Loucy (cell line): ENCODE measurements around the gene PEX14.

Experiments
- H2AFZ ChIP-seq: fragments of 200-600 bp; sonication (generic); 2 replicates; pipeline ENCODE4 v1.6.0; 2016; ENCODE audit warnings: antibody characterized with exemption, mild to moderate bottlenecking, low read length, moderate library complexity
- H3F3A ChIP-seq: fragments of 200-600 bp; 2 replicates; pipeline ENCODE4 v1.6.0; 2016; ENCODE audit warnings: antibody characterized with exemption, low read depth, mild to moderate bottlenecking
- H3K27me3 ChIP-seq: fragments of 200-600 bp; sonication (generic); 2 replicates; pipeline ENCODE4 v1.6.1; 2014; ENCODE audit warnings: low read length, mild to moderate bottlenecking; ENCODE audit not compliant: insufficient read depth, poor library complexity, severe bottlenecking
- H3K36me3 ChIP-seq: fragments of 200-600 bp; sonication (generic); 2 replicates; pipeline ENCODE4 v1.6.1; 2016; ENCODE audit warnings: low read length; ENCODE audit not compliant: insufficient read depth
- H3K4me1 ChIP-seq: fragments of 200-600 bp; sonication (generic); 2 replicates; pipeline ENCODE4 v1.5.1; 2014; ENCODE audit warnings: low read length, mild to moderate bottlenecking; ENCODE audit not compliant: insufficient read depth, poor library complexity, severe bottlenecking
- H3K4me2 ChIP-seq: fragments of 200-600 bp; sonication (generic); 2 replicates; pipeline ENCODE4 v1.6.0; 2014; ENCODE audit warnings: antibody characterized with exemption, low read length, low read depth, mild to moderate bottlenecking; ENCODE audit not compliant: poor library complexity, severe bottlenecking
- H3K4me3 ChIP-seq: fragments of 200-600 bp; sonication (generic); 2 replicates; pipeline ENCODE4 v1.5.1; 2014; ENCODE audit warnings: low read length, mild to moderate bottlenecking, mixed read lengths; ENCODE audit not compliant: poor library complexity, severe bottlenecking
- H3K79me2 ChIP-seq: fragments of 200-600 bp; sonication (generic); 2 replicates; pipeline ENCODE4 v1.6.1; 2014; ENCODE audit warnings: low read length; ENCODE audit not compliant: insufficient read depth
- H3K9ac ChIP-seq: fragments of 200-600 bp; sonication (generic); 2 replicates; pipeline ENCODE4 v1.6.0; 2014; ENCODE audit warnings: mild to moderate bottlenecking, low read depth, low read length, moderate library complexity; ENCODE audit not compliant: poor library complexity, severe bottlenecking
- H3K9me2 ChIP-seq: fragments of 200-600 bp; sonication (generic); replicated peaks from 2 replicates; pipeline ENCODE4 v1.6.1; 2016; ENCODE audit warnings: low read depth, low read length, mixed read lengths
- H3K9me3 ChIP-seq: fragments of 200-600 bp; sonication (generic); 2 replicates; pipeline ENCODE4 v1.6.1; 2014; ENCODE audit warnings: mild to moderate bottlenecking, antibody characterized with exemption, low read length, low read depth; ENCODE audit not compliant: insufficient read depth
- H4K20me1 ChIP-seq: fragments of 200-600 bp; sonication (generic); 2 replicates; pipeline ENCODE4 v1.6.0; 2014; ENCODE audit warnings: antibody characterized with exemption, low read length, mild to moderate bottlenecking; ENCODE audit not compliant: insufficient read depth, poor library complexity, severe bottlenecking
- EZH2phosphoT487 ChIP-seq: fragments of 200-600 bp; IDR thresholded peaks from 2 replicates; pipeline ENCODE4 v1.6.1; 2018; ENCODE audit warnings: antibody characterized with exemption, mild to moderate bottlenecking, moderate library complexity, borderline replicate concordance
- TF ChIP-seq, protein P1 (sequence below): fragments of 200-600 bp; sonication (generic); conservative IDR thresholded peaks from 2 replicates; pipeline ENCODE4 v1.5.1; 2014; ENCODE audit warnings: mild to moderate bottlenecking, antibody characterized with exemption, low read length

PEX14 gene

DNA sequence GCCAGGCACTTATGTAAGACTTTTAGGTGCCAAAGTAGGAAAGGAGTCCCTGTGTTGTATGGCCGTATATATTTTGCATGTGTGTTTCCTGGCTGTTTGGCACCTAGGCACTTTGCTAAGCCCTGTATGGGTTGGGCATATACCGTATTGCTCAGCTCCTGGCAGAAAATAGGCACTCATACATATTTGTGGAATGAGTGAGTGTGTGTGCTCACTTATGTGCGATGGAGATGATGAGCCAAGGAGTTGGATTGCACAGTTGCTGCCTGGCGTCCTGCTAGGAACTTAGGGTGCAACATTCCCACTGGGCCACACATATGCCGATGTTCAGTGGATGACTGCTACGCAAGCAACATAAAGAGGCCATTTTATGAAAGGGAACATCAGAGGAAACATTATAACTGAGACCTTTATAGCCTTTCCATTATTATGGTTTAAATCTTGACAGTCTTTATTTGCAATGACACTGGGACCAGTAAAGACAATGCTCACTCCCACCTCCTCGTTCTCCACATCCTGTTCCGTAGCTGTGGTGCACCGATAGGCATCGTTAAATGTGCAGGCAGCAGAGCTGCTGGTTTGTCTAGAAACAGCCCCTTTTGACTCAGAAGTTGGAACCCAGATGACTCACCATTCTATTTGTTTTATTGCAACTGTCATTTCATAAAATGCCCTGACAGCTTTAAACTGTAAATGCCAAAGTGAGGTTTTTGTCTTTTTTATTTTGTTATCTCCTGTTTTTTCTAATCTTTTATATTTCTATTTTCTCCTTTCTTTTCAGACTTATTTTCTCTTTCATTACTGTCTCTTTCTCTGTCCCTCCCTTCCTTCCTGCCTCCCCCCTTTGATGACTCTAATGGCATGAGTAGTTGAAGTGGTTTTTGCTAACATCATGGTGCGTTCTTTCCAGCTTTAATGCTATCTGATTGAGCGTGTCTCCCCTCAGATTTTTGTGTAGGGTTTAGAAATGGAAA is 36.1 kb downstream of the PEX14 start:
- Histone ChIP-seq H2AFZ (no peak overlapping the region), H3K9me3 (no peaks in the 10 kb centered on the region), H3K36me3 (no peaks in the 10 kb centered on the region), H3K27me3 (no peaks in the 10 kb centered on the region), H3K4me2 (peak overlapping the region; percentile 97), H3K4me1 (peaks cover 87% of the 10 kb centered on the region), H3F3A (peaks cover 32% of the 10 kb centered on the region), H3K4me3 (peak overlapping the region; percentile 75), H3K79me2 (peaks cover 77% of the 10 kb centered on the region), H4K20me1 (no peaks in the 10 kb centered on the region), H3K9me2 (no peaks in the 10 kb centered on the region), H3K9ac (peak overlapping the region; percentile 92)
- no peak for TF ChIP-seq EZH2phosphoT487
- TF ChIP-seq, protein P1, sequence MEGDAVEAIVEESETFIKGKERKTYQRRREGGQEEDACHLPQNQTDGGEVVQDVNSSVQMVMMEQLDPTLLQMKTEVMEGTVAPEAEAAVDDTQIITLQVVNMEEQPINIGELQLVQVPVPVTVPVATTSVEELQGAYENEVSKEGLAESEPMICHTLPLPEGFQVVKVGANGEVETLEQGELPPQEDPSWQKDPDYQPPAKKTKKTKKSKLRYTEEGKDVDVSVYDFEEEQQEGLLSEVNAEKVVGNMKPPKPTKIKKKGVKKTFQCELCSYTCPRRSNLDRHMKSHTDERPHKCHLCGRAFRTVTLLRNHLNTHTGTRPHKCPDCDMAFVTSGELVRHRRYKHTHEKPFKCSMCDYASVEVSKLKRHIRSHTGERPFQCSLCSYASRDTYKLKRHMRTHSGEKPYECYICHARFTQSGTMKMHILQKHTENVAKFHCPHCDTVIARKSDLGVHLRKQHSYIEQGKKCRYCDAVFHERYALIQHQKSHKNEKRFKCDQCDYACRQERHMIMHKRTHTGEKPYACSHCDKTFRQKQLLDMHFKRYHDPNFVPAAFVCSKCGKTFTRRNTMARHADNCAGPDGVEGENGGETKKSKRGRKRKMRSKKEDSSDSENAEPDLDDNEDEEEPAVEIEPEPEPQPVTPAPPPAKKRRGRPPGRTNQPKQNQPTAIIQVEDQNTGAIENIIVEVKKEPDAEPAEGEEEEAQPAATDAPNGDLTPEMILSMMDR, result no peak

DNA sequence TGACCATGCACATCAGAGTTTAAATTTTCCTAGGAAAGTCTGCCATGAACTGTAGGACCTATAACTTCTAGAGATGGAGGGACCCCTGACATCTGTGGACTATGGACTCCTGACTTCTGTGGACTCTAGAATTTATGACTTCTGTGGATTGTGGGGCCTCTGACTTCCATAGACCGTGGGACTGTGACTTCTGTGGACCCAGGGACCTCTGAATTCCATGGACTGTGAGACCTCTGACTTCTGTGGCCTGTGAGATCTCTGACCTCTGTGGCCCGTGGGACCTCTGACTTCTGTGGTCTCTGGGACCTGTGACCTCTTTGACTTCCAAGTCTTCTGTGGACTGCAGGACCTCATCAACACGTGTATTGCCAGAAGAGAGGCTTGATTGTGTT is 36.7 kb downstream of the PEX14 start:
- H3F3A ChIP-seq, result peaks cover 32% of the 10 kb centered on the region
- peak overlapping the region; percentile 75 for H3K4me3 ChIP-seq
- no peaks in the 10 kb centered on the region for H3K27me3 ChIP-seq
- H3K9me3 ChIP-seq, result no peaks in the 10 kb centered on the region
- H3K79me2 ChIP-seq, result peaks cover 77% of the 10 kb centered on the region
- no peaks in the 10 kb centered on the region for H4K20me1 ChIP-seq
- H3K9ac ChIP-seq, result peak overlapping the region; percentile 92
- TF ChIP-seq, protein P1, result no peak
- no peak for TF ChIP-seq EZH2phosphoT487
- H3K4me2 ChIP-seq, result peak overlapping the region; percentile 97
- H3K36me3 ChIP-seq, result no peaks in the 10 kb centered on the region
- H3K9me2 ChIP-seq, result no peaks in the 10 kb centered on the region
- H2AFZ ChIP-seq, result no peak overlapping the region
- peaks cover 93% of the 10 kb centered on the region for H3K4me1 ChIP-seq

DNA sequence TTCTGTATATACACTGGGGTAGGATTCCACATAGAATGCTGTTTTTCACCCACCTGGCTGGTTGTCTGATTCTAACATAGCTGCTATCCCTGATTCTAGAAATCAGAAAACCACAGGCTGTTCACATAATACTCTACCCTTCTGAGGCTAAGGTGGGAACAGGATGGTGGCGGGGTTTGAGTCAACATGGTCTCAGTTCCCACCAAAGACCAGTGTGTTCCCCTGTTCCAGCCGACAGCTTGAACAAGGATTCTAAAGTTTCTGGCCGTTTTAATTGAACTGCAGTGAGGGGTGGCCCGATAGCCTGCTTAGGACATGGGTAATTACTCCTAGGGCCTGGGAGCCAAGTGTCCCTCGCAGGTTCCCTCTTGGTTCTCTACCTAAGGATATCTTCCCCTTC is 38.4 kb downstream of the PEX14 start:
- no peaks in the 10 kb centered on the region for H3K27me3 ChIP-seq
- H3K36me3 ChIP-seq, result no peaks in the 10 kb centered on the region
- no peak overlapping the region for H2AFZ ChIP-seq
- no peaks in the 10 kb centered on the region for H3K9me3 ChIP-seq
- peaks cover 28% of the 10 kb centered on the region for H3F3A ChIP-seq
- peak overlapping the region; percentile 75 for H3K4me3 ChIP-seq
- peaks cover 90% of the 10 kb centered on the region for H3K4me1 ChIP-seq
- peak overlapping the region; percentile 97 for H3K4me2 ChIP-seq
- H3K79me2 ChIP-seq, result peaks cover 79% of the 10 kb centered on the region
- TF ChIP-seq EZH2phosphoT487, result no peak
- TF ChIP-seq, protein P1, result no peak
- H3K9me2 ChIP-seq, result no peaks in the 10 kb centered on the region
- peak overlapping the region; percentile 92 for H3K9ac ChIP-seq
- H4K20me1 ChIP-seq, result no peaks in the 10 kb centered on the region
